DND-41 (cell line): ENCODE data around the gene PERM1.

Source experiments
- EZH2 ChIP-seq: IDR thresholded peaks from 3 replicates; pipeline ENCODE4 v1.6.1; 2012; ENCODE audit warnings: borderline replicate concordance, low read depth, mild to moderate bottlenecking, moderate library complexity, low read length, inconsistent platforms; ENCODE audit not compliant: severe bottlenecking
- TF ChIP-seq, protein P1 (sequence below): IDR thresholded peaks from 2 replicates; pipeline ENCODE4 v1.5.1; 2012; ENCODE audit warnings: borderline replicate concordance, low read length, moderate library complexity, mild to moderate bottlenecking; ENCODE audit not compliant: poor library complexity, severe bottlenecking; ENCODE audit errors: extremely low read depth

DNA sequence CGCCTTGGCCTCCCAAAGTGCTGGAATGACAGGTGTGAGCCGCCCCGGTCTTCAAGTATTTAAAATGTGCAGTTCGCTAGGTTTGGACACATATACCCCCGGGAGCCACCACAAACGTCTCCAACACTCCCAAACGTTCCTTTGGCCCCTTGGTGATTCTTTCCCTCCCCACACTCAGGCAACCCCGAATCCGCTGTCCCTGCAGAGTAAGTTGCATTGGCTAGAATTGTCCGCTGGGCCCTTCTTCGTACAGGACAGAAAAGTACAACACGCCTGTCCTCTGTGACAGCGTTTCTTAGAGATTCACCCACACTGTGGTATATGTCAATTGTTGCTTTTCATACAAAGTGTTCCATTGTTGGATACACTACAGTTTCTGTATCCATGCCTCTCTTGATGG is 3.2 kb upstream of the PERM1 start:
- TF ChIP-seq EZH2: no peak
- TF ChIP-seq, protein P1, sequence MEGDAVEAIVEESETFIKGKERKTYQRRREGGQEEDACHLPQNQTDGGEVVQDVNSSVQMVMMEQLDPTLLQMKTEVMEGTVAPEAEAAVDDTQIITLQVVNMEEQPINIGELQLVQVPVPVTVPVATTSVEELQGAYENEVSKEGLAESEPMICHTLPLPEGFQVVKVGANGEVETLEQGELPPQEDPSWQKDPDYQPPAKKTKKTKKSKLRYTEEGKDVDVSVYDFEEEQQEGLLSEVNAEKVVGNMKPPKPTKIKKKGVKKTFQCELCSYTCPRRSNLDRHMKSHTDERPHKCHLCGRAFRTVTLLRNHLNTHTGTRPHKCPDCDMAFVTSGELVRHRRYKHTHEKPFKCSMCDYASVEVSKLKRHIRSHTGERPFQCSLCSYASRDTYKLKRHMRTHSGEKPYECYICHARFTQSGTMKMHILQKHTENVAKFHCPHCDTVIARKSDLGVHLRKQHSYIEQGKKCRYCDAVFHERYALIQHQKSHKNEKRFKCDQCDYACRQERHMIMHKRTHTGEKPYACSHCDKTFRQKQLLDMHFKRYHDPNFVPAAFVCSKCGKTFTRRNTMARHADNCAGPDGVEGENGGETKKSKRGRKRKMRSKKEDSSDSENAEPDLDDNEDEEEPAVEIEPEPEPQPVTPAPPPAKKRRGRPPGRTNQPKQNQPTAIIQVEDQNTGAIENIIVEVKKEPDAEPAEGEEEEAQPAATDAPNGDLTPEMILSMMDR: no peak
